ENCODE results near the gene WDR27.

DNA sequence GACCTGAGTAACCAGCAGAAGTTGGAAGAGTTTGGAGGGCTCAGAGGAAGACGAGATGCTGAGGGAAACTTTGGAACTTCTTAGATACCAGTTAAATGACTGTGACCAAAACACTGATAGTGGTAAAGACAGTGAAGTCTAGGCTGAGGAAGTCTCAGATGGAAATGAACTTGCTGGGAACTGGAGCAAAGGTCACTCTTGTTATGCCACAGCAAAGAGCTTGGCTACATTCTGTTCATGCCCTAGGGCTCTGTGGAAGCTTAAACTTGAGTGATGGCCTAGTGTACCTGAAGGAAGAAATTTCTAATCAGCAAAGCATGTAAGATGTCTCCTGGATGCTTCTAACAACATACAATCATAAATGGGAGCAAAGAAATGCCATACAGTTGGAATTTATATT is 24.7 kb downstream of the WDR27 start:
- TF ChIP-seq POLR2A (IDR thresholded peaks at IDR 0.05) = no peak
- TF ChIP-seq, protein P1, sequence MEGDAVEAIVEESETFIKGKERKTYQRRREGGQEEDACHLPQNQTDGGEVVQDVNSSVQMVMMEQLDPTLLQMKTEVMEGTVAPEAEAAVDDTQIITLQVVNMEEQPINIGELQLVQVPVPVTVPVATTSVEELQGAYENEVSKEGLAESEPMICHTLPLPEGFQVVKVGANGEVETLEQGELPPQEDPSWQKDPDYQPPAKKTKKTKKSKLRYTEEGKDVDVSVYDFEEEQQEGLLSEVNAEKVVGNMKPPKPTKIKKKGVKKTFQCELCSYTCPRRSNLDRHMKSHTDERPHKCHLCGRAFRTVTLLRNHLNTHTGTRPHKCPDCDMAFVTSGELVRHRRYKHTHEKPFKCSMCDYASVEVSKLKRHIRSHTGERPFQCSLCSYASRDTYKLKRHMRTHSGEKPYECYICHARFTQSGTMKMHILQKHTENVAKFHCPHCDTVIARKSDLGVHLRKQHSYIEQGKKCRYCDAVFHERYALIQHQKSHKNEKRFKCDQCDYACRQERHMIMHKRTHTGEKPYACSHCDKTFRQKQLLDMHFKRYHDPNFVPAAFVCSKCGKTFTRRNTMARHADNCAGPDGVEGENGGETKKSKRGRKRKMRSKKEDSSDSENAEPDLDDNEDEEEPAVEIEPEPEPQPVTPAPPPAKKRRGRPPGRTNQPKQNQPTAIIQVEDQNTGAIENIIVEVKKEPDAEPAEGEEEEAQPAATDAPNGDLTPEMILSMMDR (IDR thresholded peaks at IDR 0.05) = no peak
- no peak for TF ChIP-seq POLR2AphosphoS5 (IDR thresholded peaks at IDR 0.05; ENCODE audit: insufficient read depth in 1 of 2, low read depth in 1 of 2)
